Fibroblast of lung (primary cell): ENCODE data around the gene KPNA1.

ENCODE experiments used
- CTCF ChIP-seq, 2 donors: IDR thresholded peaks in 1 of 2; conservative IDR thresholded peaks in 1 of 2; 1 replicate in 1 of 2; 2 replicates in 1 of 2; pipeline ENCODE4 v1.5.1; 2011 to 2012; ENCODE audit warnings: low read length in 2 of 2, control low read depth in 1 of 2, inconsistent platforms in 1 of 2, low read depth in 1 of 2, mild to moderate bottlenecking in 1 of 2
- EZH2 ChIP-seq: IDR thresholded peaks from 2 replicates; pipeline ENCODE4 v1.5.1; 2012; ENCODE audit warnings: low read length, control low read depth, mild to moderate bottlenecking; ENCODE audit errors: missing control alignments

GRCh38 chr3:122394173-122394572, 120.6 kb downstream of the KPNA1 start:
- TF ChIP-seq CTCF (conservative IDR thresholded peaks at IDR 0.05 in 1 of 2, IDR thresholded peaks at IDR 0.05 in 1 of 2; ENCODE audit: low read depth in 1 of 2, low read length in 2 of 2) = no peak
- TF ChIP-seq EZH2 = no peak
